HG02885 (cell line): Measurements from ENCODE around the gene SULT1C4.

Experiments used
- ATAC-seq: cut with Tn5 transposase; IDR thresholded peaks from one replicate; pipeline ENCODE4 v1.9.1; 2021; ENCODE audit warnings: mild to moderate bottlenecking; ENCODE audit not compliant: unreplicated experiment, poor library complexity

SULT1C4 gene

DNA sequence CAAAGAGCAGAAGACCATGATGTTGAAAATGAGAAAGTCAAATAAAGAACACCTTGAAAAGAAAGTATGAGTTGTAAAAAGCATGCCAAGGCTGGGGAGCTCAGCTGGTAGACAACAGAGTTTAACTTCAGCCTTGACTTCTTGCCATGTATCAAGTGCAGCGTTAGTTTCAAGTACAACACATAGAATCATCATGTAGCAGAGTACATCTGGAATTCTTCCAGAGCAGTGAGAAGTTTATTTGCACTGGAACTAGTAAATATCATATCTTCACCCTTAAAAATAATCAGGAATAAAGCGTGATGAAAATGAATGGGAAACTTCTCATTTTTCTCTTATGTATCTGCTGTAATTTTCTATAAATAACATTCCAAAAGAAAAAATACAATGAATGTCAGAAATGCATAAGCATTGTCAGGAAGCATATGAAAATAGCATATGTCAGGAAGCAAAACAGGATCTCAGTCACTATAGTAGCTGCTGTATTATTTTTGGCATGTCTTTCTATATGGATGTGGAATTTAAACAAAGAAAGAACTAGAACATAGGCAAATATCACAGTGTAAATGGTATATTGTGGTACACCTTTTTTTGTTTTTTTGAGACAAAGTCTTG, 10.1 kb upstream of the SULT1C4 start:
- no peak for ATAC-seq

GRCh38 chr2:108369153-108369552, 8.6 kb upstream of the SULT1C4 start:
- ATAC-seq, result no peak

DNA sequence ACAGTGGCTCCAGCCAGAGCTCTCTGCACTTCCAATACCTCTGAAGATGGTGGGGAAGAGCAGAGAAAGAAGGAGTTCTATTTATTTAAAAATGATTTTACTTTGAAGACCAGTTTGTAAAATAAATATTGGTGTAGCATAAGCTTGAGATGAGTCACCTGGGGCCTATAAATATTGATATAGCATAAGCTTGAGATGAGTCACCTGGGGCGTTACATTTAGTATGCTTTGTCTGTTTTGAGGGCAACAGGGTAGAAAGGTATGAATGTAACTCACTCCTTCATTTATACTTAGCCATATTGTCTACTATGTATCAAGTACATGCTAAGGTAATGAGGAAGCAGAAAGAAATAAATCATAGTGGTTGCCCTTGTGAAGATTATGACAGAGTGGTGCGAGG, 7.7 kb upstream of the SULT1C4 start:
- no peak for ATAC-seq

- ATAC-seq, result no peak
Measured at GRCh38 chr2:108376774-108377173, 980 bp upstream of the SULT1C4 start.

GRCh38 chr2:108377401-108377800, 353 bp upstream of the SULT1C4 start:
- ATAC-seq, result no peak

GRCh38 chr2:108378851-108379250, 1.1 kb downstream of the SULT1C4 start:
- no peak for ATAC-seq

DNA sequence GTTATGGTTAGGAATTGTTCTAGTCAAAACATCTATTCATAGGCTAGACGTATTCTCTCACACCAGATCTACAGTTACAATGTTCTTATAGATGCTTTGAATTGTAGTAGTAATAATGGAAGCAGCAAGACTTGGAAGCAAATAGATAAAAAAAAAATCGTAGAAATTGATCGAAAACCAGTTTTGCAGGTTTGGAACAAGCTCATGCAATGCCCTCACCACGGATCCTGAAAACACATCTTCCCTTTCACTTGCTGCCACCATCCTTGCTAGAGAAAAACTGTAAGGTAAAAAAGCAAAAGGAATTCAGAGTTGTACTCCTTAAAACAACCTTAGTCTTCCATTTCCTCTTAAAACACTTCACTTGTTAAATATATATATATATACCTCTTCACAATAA, 4.4 kb downstream of the SULT1C4 start:
- no peak for ATAC-seq

- ATAC-seq, result no peak
Measured at GRCh38 chr2:108383146-108383830, 5.5 kb downstream of the SULT1C4 start.

GRCh38 chr2:108384662-108385393, 7.1 kb downstream of the SULT1C4 start:
- ATAC-seq, result no peak

GRCh38 chr2:108385411-108386071, 7.8 kb downstream of the SULT1C4 start:
- ATAC-seq, result no peak

- ATAC-seq, result no peak
Measured at GRCh38 chr2:108388045-108388444, 10.3 kb downstream of the SULT1C4 start.

- ATAC-seq, result no peak
Measured at GRCh38 chr2:108390340-108390739, 12.6 kb downstream of the SULT1C4 start.

GRCh38 chr2:108392029-108392428, 14.3 kb downstream of the SULT1C4 start:
- ATAC-seq, result no peak

- ATAC-seq, result no peak
Measured at GRCh38 chr2:108393197-108393596, 15.4 kb downstream of the SULT1C4 start.

DNA sequence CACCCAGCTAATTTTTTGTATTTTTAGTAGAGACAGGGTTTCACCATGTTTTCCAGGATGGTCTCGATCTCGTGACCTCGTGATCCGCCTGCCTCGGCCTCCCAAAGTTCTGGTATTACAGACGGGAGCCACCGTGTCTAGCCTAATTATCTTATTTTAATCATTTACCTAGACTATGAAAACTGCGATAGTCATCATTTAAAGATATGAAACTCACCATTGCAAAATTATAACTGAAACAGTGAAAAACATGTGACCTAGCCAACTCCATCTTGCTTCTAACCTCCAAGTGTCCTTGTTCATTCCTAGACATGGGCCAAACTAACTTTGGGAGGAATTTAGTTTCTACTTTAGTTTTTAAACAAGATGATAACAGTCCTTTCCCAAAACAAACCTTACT, 17.4 kb downstream of the SULT1C4 start:
- ATAC-seq, result no peak

DNA sequence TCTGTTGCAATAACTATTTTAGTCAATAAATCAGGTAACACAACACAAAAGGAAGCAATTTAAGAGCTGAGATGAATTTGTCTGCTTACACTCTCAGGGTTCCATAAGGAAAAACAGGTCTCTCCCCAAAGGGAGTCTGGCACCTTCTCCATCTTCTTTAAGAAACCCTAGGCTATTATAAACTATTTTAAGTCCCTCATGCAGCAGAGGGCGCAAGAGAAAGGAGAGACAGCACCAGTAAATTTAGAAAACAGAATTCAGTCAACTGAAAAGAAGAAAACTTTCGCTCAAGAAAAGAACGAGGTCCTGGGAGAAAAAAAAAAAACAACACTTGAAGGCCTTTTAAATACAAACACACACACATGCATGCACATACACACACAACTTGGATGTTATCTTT, 19.1 kb downstream of the SULT1C4 start:
- no peak for ATAC-seq

DNA sequence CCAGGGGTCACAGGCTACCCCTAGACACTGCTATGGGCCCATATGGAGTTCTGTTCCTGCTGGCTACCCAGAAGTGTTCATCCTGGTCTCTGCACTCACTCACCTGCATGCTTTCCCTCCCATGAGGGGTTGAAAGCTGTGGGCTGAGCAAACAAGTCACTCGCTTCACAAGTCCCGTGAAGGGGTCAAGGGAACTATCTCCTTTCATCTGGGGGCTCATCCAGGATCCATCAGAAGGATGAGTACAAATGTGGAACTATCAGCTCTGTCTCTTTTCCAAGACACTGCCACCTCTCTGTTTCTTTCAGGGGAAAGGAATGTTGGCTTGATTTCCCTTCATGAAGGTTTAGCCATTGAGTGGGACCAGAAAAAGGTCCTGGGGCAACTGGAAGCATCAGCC, 21.7 kb downstream of the SULT1C4 start:
- no peak for ATAC-seq

GRCh38 chr2:108401800-108402199, 24.0 kb downstream of the SULT1C4 start:
- no peak for ATAC-seq

GRCh38 chr2:108403494-108403893, 25.7 kb downstream of the SULT1C4 start:
- ATAC-seq, result no peak

DNA sequence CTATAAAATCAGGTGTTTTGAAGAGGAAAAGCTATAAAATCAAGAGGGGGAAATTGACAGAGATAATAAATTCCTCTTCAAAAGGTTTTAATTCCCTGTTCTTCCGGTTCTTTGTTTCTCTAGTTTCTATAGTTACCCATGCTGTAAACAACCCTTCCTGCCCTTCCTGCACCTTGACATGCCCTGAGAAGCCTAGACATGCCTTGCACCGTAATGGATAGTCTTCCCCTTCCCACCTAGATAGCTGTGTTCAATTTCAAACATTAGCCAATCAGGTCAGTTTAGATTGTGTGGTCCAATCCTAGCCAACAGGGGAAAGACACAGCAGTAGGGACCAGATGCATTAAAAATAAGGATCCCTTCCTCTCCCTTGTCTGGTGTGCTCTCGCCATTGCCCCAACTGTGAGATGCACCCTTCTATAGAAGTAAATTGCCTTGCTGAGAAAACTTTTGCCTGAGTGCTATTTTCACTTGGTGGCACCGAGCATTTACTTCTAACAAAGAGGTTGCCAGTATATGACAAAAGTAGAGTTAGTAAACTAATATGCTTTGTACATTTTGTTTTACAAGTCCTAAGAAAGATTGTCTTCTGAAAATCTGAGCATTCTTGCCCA, 27.1 kb downstream of the SULT1C4 start:
- no peak for ATAC-seq
